TTC549 (cell line): Measurements from ENCODE around the gene APIP.

Source experiments
- FAIRE-seq: peaks from 2 replicates; lab custom pipeline; 2012; peaks lifted over from hg19 to GRCh38; lab: Jason Lieb, UNC

APIP gene

GRCh38 chr11:34887260-34887659, 28.9 kb downstream of the APIP start:
- FAIRE-seq, result no peak

- no peak for FAIRE-seq
Measured at GRCh38 chr11:34886609-34887008, 29.6 kb downstream of the APIP start.

- FAIRE-seq, result no peak
Measured at GRCh38 chr11:34881900-34882299, 34.3 kb downstream of the APIP start.

GRCh38 chr11:34877375-34877975, 38.7 kb downstream of the APIP start:
- FAIRE-seq, result no peak

GRCh38 chr11:34874202-34874601, 42.0 kb downstream of the APIP start:
- no peak for FAIRE-seq

GRCh38 chr11:34870548-34871196, 45.5 kb downstream of the APIP start:
- no peak for FAIRE-seq

- no peak for FAIRE-seq
Measured at GRCh38 chr11:34869425-34869824, 46.8 kb downstream of the APIP start.

- FAIRE-seq, result no peak
Measured at GRCh38 chr11:34866375-34866774, 49.8 kb downstream of the APIP start.

- FAIRE-seq, result no peak
Measured at GRCh38 chr11:34865261-34865660, 50.9 kb downstream of the APIP start.

GRCh38 chr11:34864424-34864823, 51.8 kb downstream of the APIP start:
- FAIRE-seq, result no peak

- FAIRE-seq, result no peak
Measured at GRCh38 chr11:34863048-34863447, 53.1 kb downstream of the APIP start.

GRCh38 chr11:34860518-34860917, 55.7 kb downstream of the APIP start:
- no peak for FAIRE-seq

- FAIRE-seq, result no peak
Measured at GRCh38 chr11:34860034-34860433, 56.1 kb downstream of the APIP start.

- no peak for FAIRE-seq
Measured at GRCh38 chr11:34859496-34859895, 56.7 kb downstream of the APIP start.

GRCh38 chr11:34857463-34857862, 58.7 kb downstream of the APIP start:
- no peak for FAIRE-seq

- no peak for FAIRE-seq
Measured at GRCh38 chr11:34856251-34856650, 59.9 kb downstream of the APIP start.

GRCh38 chr11:34855754-34856095, 60.5 kb downstream of the APIP start:
- FAIRE-seq, result no peak

- FAIRE-seq, result no peak
Measured at GRCh38 chr11:34855021-34855753, 61.0 kb downstream of the APIP start.

GRCh38 chr11:34851916-34852315, 64.3 kb downstream of the APIP start:
- no peak for FAIRE-seq

- FAIRE-seq, result no peak
Measured at GRCh38 chr11:34850334-34850733, 65.8 kb downstream of the APIP start.

GRCh38 chr11:34846467-34846866, 69.7 kb downstream of the APIP start:
- FAIRE-seq, result no peak

- FAIRE-seq, result no peak
Measured at GRCh38 chr11:34844463-34845112, 71.6 kb downstream of the APIP start.

GRCh38 chr11:34843271-34843670, 72.9 kb downstream of the APIP start:
- FAIRE-seq, result no peak
